GM21381 (cell line): ENCODE measurements around the gene NENF.
"Not testable (repeated sequence)": the region's sequence is repeated elsewhere in the genome, so short reads cannot be mapped to it uniquely, and the experiment has no call there.

ENCODE experiments used
- ATAC-seq: cut with Tn5 transposase; IDR thresholded peaks from one replicate; pipeline ENCODE4 v1.9.1; 2021; ENCODE audit warnings: mild to moderate bottlenecking, moderate library complexity; ENCODE audit not compliant: unreplicated experiment

Gene NENF

GRCh38 chr1:212432661-212433576, at the start of gene NENF:
Gene NENF, plus strand, starts transcription at chr1:212432920. Its CDS starts 24 bp downstream, at chr1:212432944.
- ATAC-seq: peak; percentile 99

DNA sequence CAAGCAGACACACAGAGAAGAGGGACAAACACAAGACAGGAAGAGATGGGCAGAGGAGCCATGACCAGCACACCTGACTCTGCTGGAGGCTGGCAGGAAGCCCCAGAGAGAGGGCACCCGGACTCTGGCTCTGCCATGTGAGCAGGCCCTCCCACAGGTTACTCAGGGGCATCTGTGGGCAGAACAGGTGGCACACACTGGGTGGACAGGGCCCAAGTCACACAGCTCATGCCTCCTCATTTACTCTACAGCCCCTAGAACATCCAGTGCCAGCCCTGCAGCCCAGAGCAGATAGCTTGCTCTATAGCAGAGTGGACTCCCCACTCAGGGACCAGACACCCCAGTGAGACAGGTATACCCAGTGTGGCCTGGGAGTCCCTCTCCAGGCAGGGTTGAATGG, 46.7 kb upstream of the NENF start:
- ATAC-seq: no peak

GRCh38 chr1:212388985-212389716, 43.6 kb upstream of the NENF start:
- ATAC-seq: no peak

- ATAC-seq: not testable (repeated sequence)
These were observed 36.9 kb upstream of the NENF start for GRCh38 chr1:212395678-212396437.

DNA sequence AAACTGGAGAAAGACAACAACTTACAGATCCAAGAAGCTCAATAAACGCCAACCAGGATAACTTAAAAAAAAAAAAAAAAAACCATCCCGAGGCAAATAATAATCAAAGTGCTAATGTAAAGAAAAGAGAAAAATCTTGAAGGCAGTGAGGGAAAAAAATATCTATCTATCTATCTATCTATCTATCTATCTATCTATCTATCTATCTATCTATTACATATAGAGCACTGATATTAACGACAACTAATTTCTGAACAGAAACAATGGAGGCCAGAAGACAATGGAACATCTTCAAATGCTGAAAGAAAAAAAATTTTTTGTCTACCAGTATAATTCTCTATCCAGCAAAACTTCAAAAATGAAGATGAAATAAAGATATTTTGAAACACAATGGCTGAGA, 36.1 kb upstream of the NENF start:
- no peak for ATAC-seq

DNA sequence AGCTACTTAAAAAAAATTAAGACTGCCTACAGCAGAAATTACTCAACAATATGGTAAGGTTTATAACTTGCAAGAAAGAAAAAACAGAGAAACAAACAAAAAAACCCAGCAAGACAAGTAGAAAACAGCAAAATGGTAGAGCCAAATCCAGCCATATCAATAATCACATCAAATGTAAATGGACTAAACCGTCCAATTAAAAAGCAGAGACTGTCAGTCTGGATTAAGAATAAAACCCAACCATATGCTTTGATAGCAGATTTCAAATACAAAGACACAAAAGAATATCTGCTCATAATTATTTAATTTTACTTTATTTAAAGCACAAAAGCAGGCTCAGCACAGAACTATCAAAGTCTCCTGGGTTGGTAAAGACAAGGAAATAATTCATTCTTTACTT, 35.5 kb upstream of the NENF start:
- ATAC-seq: no peak

DNA sequence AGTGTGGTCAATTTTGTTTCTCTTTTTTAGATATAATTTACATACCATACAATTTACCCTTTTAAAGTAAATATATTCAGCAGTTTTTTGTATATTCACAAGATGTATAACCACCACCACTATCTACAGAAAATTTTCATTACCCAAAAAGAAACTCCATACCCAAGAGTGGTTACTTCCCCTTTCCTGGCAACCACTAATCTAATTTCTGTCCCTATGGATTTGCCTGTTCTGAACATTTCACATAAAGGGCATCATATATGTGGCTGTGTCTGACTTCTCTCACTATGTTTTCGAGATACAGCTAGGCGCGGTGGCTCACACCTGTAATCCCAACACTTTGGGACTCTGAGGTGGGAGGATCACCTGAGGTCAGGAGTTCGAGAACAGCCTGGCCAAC, 31.7 kb upstream of the NENF start:
- no peak for ATAC-seq

GRCh38 chr1:212401838-212402582, 30.7 kb upstream of the NENF start:
- ATAC-seq: no peak

GRCh38 chr1:212402666-212403321, 29.9 kb upstream of the NENF start:
- ATAC-seq: no peak

GRCh38 chr1:212410231-212410820, 22.4 kb upstream of the NENF start:
- ATAC-seq: no peak

DNA sequence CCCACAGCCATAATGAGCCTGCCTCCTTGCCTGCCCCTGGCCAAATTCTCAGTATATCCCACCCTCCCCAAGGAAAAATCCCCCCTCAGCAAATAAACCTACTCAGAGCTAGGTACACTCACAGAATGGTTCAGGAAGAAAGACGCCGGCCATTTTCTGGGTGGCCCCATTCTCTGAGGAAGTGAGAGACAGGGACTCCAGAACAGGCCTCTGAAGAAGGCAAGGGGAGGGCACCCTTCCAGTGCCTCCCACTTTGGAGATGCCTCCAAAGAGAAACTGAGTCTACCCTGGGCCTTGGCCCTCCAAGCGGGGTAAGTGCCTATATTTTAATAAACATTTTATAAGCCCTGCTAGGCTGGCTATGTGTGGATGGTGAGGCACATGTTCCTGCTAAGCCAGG, 20.3 kb upstream of the NENF start:
- ATAC-seq: no peak

DNA sequence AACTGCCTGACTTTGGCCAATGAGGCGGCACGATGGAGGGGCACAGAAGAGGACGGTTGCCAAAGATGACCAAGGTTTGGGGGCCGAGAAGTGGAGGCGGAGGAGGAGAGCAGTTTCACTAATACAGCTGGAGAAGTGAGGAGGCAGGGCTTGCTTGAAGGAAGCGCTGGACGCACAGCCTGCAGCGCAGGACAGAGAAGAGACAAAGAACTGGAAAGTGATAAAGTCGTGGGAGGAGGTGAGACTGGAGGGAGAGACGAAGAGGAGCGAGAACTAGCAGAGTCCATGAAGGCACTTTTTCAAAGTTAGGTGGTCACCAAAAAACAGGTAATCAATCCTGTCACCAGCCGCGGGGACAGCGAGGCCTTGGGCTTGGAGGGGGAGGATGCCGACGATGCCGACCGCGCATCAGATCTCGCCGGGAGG, 18.8 kb upstream of the NENF start:
- peak; percentile 1 for ATAC-seq

GRCh38 chr1:212414328-212415106, 18.2 kb upstream of the NENF start, which contains the start of gene PACC1:
Gene PACC1, minus strand, starts transcription at chr1:212414886. Its CDS starts 129 bp downstream, at chr1:212414757.
- ATAC-seq: peak; percentile 97

DNA sequence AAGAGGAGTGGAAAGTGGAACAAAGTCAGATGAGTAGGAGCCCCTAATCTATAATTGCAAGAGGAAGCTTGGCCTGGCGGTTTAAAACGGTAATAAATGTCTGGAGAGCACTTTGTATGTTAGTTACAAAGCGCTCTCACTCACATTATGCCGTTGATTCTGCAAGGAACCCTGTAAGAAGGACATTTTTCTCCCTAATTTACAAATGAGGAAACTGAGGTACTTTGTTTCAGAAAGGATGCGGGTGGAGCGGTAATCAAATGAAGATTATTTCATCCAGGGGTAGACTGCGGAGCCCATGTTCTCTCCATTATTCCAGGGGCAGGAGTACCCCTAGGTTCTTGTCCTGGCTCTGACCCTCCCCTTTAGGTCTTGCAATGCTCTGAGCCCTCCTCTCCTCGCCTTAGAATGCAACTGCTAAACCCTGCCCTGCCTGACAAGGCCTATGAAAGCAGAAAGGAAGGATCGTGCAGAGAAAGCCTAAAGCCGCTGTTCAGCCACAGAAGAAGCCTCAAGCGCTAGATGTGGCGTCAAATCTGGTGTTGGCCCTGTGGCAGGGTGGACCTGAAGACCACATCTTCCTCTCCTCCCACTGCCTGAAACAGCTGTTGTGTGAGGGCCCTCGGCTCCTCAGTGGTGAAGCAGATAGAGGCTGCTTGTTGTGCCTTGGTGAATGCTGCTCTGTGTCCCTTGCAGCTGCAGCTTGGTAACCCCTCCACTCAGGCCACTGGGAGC, 17.4 kb upstream of the NENF start:
- no peak for ATAC-seq

DNA sequence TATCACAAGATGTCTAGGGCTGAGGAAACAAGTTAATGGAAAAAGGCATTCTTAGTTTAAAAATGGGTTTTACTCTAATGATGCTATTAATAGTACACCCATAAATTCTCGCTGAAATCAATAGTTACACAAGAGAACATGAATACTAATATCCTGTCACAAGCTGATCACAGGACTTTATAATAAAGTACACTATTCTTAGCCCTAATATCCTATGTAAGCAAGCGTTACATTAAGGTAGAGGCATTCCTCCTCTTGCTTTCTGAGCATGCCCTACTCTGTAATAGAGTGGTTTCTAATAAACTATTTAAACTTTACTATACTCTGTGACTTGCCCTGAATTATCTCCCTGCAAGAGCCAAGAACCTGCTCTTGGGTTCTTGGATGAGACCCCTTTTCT, 11.6 kb upstream of the NENF start:
- no peak for ATAC-seq

- no peak for ATAC-seq
These were observed 8.8 kb upstream of the NENF start for GRCh38 chr1:212423879-212424278.

GRCh38 chr1:212428496-212428895, 4.2 kb upstream of the NENF start:
- no peak for ATAC-seq

DNA sequence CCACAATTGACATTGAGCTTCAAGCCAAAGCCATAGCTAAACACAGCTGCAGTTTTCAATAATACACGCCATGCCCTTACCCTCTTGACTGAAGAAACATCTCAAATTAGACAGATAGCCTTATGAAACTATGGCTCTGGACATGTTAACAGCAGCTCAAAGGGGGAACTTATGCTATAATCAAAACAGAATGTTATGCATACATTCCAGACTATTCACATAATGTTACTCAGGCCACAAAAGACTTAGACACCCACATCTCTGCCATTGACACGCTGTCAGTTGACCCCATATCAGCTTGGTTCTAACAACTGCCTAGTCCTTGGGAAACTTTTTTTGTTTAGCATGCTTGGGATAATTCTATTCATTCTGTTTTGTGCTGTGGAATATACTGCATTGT, 2.3 kb upstream of the NENF start:
- ATAC-seq: no peak
